Skin of body (tissue), 2 donors: ENCODE data around the gene PLCD3. TPM values are rescaled to one million over a fixed set of nuclear protein-coding genes. Genes with fewer than 3 reads are reported as not detected.
A peak's percentile ranks its signal among the peaks of the same experiment; 100 is the strongest.

Experiments
- DNase-seq: peaks from one replicate; lab custom pipeline; 2025; lab: John Stamatoyannopoulos, UW
- total RNA-seq: library from RNA; depleted of rRNA; stranded (reverse); fragments of >200 nt; gene quantifications from one replicate; pipeline ENCODE4 v1.2.3, GENCODE V29; 2014

Gene PLCD3
- total RNA-seq, 1 donor from 2014 or later: 14.1 TPM

GRCh38 chr17:45149669-45150664 lies 17.7 kb upstream of the PLCD3 start:
- peak; percentile 77 for DNase-seq

GRCh38 chr17:45149037-45149668 lies 16.8 kb upstream of the PLCD3 start:
- DNase-seq: peak; percentile 77

- DNase-seq: peak; percentile 99
Measured at GRCh38 chr17:45148183-45149036, 16.1 kb upstream of the PLCD3 start, which contains the start of gene HEXIM1. HEXIM1 (plus strand) TSS chr17:45148475; CDS start chr17:45149191, 716 bp downstream.

- peak; percentile 99 for DNase-seq
Measured at GRCh38 chr17:45147581-45148182, 15.4 kb upstream of the PLCD3 start.

GRCh38 chr17:45146890-45147580 lies 14.7 kb upstream of the PLCD3 start:
- DNase-seq: peak; percentile 89

- no peak for DNase-seq
Measured at GRCh38 chr17:45146592-45146889, 14.2 kb upstream of the PLCD3 start.

- DNase-seq: no peak
Measured at GRCh38 chr17:45146166-45146565, 13.9 kb upstream of the PLCD3 start.

GRCh38 chr17:45145035-45145389 lies 12.7 kb upstream of the PLCD3 start:
- DNase-seq: no peak

GRCh38 chr17:45144199-45145034 lies 12.1 kb upstream of the PLCD3 start:
- DNase-seq: no peak

GRCh38 chr17:45143767-45144198 lies 11.5 kb upstream of the PLCD3 start:
- DNase-seq: peak; percentile 89

GRCh38 chr17:45143094-45143670 lies 10.9 kb upstream of the PLCD3 start:
- no peak for DNase-seq

- DNase-seq: no peak
Measured at GRCh38 chr17:45139533-45139920, 7.2 kb upstream of the PLCD3 start.

GRCh38 chr17:45138911-45139532 lies 6.7 kb upstream of the PLCD3 start:
- DNase-seq: no peak

- no peak for DNase-seq
Measured at GRCh38 chr17:45137561-45138305, 5.4 kb upstream of the PLCD3 start.

GRCh38 chr17:45136846-45137560 lies 4.7 kb upstream of the PLCD3 start:
- no peak for DNase-seq

GRCh38 chr17:45135978-45136791 lies 3.9 kb upstream of the PLCD3 start:
- DNase-seq: no peak
